Fibroblast of upper back skin (primary cell): ENCODE results near the gene ADAD2.
"Not testable (repeated sequence)": the region's sequence is repeated elsewhere in the genome, so short reads cannot be mapped to it uniquely, and the experiment has no call there.

Experiments
- DNase-seq: peaks from one replicate; pipeline ENCODE4 v3.0.0-alpha.2; 2013

ADAD2 gene

GRCh38 chr16:84196727-84197394 is 5.9 kb downstream of the ADAD2 start:
- DNase-seq: no peak

DNA sequence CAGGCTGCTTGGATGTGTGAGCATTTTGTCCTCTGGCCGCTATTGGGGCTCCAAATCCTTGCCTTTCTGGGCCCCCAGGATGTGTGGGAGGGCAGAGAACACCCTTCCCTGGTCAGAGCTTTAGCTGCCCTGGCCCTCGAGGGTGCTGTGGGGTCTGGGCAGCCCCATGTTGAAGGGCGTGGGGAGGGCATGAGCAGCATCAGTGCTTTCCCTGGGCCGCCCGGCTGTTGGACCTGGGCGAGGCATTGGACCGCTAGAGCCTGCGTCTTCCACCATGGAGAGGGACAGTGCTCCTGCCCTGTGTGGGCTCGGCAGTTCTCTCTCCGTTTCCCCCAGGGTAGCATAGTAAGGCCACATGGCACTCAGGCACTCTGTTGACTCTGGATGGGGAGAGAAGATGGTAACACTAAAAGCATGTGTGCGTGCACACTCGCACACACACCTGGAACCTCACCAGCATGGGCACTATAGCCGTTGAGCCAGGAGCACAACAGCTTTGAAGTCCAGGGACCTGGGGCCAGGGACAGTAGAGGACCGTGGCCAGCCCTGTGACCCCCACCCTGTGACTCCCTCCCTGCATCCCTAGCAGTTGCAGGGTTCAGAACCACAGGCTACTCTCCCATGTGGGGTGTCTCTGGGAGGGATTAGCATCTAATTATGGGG is 6.6 kb downstream of the ADAD2 start:
- DNase-seq: no peak

DNA sequence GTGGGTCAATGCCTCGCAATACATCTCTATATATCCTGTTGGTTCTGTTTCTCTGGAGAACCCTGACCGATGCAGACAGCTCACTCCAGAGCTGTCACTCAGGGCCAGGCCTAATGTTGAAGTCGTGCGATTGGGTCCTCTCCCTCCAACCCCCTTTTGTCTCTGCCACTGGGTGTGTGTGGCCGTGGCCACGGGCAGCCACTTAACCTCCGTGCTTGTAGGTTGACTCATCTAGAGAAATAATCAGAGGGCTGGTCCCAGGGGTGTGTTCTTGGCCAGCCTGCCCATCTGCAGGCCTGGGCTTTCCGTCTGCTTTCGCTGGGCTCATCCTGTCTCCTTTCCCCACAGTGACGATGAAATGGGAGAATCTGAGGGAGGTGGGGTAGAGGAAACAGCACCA is 7.4 kb downstream of the ADAD2 start:
- DNase-seq: peak; percentile 59

DNA sequence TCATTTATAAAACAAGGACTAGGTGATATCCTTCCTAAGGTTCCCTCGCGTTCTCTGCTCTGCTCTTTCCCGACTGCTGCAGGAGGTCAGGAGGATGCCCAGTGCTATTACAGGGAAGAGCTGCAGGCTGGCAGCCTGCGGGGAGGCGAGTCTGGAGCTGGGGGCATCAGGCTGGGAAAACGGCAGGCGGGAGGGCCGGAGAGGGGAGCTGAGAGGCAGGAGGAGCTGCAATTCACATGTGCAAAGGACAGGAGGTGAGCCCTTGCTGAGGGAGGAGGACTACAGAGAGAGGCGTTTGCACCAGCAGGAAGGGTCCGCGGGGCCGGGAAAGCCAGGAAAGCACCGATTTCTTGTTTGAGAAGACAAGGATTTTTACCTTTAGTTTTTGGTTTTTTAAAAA is 8.1 kb downstream of the ADAD2 start:
- no peak for DNase-seq

DNA sequence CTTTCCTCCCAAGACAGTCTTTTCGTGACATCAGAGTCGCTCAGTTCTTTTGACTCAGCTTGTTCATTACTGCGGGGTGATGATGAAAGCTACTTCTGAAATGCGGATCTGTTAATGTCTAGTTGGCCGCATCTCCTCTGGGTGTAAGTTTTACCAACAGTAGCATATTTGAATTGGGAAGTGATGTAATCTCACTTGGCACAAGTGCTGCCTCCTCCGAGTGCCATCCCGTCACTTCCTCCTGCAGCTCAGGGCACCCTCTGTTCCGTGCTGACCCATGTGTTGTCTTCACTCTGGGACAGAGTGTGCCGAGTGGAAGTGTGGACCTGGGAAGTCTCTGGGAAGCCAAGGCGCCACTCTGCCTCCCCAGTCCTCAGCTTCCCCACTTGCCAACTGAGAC is 8.9 kb downstream of the ADAD2 start:
- no peak for DNase-seq

- not testable (repeated sequence) for DNase-seq
These were observed 13.6 kb downstream of the ADAD2 start for GRCh38 chr16:84204551-84204950.

DNA sequence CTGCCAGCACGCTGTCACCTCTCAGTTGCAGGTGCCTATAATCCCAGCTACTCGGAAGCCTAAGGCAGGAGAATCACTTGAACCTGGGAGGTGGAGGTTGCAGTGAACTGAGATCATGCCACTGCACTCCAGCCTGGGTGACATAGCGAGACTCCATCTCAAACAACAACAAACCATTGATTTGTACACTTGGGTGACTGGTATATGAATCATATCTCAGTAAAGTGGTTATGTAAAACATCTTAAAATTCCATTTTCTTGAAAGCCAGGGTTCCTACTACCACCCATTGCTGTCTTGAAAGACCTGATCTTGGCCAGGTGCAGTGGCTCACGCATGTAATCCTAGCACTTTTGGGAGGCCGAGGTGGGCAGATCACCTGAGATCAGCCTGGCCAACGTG is 14.2 kb downstream of the ADAD2 start:
- not testable (repeated sequence) for DNase-seq

DNA sequence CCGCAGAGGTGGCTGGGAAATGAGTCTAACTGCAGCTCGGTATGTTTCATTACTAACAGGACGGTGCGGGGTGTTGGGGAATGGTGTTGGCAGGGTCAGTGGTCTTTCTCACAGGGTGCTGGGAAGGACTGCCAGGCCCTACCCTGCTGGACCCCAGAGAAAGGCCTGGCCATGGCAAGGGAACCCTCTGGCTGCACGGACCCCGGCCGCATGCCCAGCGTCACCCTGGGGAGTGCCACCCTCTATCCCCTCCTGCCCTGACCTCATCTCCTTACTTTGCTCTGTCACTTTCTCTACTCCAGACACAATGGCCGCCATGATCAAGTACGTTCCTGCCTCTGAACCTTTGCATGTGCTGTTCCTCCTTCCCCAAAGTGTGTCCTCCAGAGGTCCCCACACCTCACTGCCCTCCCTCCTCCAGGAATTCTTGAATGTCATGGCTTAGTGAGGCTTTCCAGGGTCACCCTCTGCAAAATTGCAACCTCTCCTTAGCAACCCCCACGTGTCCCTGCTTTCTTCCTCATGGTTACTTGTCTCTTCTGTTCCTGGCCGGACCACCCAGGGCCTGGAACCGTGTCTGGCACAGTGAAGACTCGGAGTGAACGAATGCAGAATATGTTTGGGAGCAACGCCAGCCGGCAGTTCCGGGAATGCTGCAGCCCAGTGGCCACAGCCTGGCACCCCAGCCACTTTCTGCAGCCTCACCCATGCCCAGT is 15.2 kb downstream of the ADAD2 start:
- DNase-seq: no peak

- no peak for DNase-seq
These were observed 16.3 kb downstream of the ADAD2 start for GRCh38 chr16:84207251-84207650.

GRCh38 chr16:84207879-84208278 is 16.9 kb downstream of the ADAD2 start:
- no peak for DNase-seq

DNA sequence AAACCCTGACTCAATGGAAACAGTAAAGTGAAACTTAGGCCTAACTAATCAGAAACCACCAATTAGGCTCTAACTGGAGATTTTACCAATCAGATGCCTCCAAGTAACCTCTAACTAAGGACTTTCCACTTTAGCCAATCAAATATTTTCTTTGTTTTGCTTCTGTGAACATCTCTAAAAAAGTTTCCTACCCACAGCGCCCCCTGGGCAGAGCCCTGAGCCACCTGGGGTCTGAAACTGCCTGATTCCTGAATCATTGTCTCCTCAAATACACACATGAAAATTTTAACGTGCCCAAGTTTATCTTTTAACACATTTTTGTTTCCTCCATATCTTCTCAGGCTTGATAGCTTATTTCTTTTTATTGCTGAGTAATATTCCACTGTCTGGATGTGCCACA is 19.0 kb downstream of the ADAD2 start:
- DNase-seq: no peak

DNA sequence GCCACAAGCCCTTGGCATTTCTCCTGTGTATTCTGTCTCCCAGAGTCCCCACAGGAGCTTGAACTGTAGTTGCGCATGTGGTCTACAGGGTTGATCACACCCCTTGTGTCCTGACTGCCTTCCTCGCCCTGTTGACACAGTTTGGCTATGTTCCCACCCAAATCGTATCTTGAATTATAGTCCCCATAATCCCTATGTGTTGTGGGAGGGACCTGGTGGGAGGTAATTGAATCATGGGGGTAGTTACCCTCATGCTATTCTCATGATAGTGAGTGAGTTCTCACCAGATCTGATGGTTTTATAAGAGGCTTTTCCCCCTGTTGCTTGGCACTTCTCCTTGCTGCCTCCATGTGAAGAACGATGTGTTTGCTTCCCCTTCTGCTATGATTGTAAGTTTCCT is 21.2 kb downstream of the ADAD2 start:
- no peak for DNase-seq

DNA sequence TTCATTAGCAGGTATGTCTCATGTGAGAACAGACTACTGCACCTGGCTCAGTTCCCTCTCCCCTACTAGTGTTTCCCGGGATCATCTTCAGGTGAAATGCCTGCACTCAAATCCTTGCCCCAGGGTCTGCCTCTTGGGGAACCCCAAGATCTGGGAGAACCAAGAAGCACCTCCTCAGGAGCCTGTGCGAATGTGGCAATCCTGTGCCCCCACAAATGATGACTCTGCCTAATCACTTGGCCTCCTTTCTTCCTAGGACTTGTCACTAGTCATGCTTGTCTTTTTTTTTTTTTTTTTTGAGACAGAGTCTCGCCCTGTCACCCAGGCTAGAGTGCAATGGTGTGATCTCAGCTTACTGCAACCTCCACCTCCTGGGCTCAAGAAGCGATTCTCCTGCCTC is 21.7 kb downstream of the ADAD2 start:
- DNase-seq: no peak

DNA sequence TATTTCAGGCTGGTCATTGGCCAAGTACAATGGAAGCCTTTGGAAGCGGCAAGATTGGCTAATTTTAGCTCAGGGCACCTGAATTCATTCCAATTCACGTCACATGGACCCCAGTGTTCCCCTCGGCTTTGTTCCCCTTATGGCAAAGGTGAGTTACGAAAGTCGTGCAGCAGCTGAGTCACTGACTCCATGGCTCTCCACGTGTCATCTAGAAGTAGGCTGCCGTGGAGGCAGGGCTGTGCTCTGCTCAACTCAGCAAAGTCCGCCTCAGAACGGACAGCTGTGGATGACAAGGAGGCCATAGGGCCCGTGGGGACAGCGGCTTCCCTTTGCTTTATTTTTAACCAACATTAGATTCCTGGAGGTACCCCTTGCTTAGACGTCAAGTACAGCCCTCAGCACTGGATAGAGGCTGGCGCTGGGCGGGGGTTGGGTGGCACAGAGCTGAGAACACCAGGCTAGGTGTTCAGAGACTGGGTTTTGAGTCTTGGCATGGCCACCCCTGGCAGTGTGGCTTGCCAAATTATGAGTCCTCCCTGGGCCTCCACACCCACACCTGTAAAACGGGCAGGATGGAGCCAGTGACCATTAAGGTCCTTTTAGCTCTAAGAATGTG is 23.6 kb downstream of the ADAD2 start:
- DNase-seq: no peak

DNA sequence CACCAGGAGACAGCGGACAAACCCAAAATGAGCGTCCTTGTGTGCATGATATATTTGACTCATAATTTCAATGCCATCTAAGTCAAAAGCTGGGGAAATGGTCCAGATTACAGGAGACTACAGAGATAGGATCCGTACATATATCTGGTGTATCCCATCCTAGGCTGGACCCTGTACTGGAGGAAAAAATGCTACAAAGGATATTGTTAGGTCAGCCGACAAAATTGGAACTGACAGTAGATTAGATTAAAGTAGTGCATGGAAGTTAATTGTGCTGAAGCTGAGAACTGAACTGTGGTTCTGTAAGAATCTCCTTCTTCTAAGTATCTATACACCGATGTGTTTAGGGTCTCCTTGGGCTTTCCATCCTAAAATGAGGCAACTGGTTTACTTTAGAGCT is 24.6 kb downstream of the ADAD2 start:
- no peak for DNase-seq

DNA sequence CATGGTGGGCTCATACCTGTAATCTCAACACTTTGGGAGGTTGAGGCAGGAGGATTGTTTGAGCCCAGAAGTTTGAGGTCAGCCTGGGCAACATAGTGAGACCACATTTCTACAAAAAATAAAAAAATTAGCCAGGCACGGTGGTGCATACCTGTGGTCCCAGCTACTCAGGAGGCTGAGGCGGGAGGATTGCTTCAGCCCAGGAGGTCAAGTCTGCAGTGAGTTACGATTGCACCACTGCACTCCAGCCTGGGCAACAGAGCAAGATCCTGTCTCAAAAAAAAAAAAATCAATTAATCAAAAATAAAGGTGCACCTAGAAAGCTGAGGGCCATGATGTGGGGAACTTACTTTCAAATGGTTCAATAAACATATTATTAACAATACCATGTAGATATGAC is 25.2 kb downstream of the ADAD2 start:
- not testable (repeated sequence) for DNase-seq

DNA sequence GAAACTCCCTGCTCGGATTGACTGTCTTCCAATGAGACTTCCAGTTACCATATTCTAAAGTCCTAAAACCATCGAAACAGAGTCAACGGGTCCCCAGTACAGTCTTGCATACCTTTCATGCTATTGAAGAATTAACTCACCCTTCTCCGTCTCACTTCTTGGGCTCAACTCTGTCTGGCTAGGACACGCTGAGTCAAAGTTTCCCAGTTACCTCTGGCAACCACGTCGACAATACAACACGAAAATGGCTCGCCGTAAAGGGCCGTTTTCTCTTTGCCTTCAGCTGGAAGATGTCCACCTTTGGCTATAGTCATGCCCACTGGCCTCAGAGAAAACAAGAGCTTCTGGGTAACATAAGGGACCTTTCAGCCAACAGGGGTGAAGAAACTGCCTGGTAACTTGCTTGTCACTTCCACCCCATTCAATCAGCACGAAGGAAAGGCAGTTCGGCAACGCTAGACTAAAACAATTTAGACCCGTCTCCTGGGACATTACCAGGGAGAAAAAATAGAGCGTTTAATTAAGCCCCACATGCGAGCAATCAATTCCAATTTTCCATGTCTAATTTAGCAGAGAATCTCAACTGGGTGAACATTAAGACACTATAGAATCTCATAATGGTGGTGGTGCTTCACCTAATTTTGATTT is 27.3 kb downstream of the ADAD2 start:
- no peak for DNase-seq

DNA sequence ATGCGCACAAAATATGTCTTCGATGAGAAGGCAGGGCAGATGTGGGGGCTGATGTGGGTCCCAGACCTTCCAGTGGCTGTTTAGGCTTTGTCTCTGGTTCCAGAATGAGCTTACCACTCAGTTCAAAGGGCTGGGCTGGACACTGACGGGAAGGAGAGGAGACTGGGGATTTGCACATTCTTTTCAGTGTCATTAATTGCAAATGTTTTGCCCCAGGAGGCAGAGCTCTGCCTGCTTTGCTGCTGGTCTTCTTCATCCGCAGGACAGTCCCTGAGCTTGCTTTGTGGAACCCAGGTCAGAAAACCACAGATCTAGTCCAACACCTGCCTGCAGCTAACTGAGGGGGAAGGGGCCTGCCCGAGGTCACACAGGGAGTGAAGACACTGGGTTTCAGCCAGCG is 28.0 kb downstream of the ADAD2 start:
- no peak for DNase-seq

DNA sequence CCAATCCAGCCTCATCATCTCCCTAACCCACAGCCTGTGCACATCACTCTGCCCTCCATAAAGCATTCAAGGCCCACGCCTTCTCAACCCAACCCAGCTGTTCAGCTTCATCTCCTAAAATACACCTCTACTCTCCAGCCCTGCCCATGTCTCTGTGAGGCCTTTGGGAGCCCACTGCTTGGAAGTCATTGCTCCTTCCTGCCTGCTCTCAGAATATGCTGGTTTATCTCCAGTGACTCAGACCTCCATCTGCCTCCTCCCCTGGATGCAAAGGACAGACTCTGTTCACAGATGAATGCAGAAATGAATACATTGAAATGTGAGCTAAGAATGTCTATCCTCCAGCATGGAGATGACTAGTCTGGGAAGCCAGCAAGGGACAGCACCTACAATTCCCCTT is 29.9 kb downstream of the ADAD2 start:
- peak; percentile 22 for DNase-seq

GRCh38 chr16:84223456-84223855 is 32.5 kb downstream of the ADAD2 start:
- no peak for DNase-seq

DNA sequence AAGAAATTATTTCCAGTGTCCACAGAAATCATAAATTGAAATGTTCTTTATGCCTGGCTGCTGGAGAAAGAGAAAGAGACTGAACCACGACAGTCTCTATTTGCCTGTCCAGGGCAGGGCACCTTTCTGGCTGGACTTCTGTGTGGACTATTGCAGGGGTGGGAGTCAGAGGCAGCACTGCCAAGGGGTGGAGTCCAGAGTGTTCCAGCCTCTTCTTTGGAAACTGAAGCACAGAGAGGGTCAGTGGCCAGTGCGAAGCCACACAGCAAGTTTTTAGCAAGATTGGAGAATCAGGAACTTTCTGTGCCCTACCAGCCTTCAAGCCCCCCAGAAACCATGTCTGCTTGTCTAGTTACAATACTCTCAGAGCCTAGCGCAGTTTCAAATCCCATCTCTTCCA is 33.6 kb downstream of the ADAD2 start:
- no peak for DNase-seq

DNA sequence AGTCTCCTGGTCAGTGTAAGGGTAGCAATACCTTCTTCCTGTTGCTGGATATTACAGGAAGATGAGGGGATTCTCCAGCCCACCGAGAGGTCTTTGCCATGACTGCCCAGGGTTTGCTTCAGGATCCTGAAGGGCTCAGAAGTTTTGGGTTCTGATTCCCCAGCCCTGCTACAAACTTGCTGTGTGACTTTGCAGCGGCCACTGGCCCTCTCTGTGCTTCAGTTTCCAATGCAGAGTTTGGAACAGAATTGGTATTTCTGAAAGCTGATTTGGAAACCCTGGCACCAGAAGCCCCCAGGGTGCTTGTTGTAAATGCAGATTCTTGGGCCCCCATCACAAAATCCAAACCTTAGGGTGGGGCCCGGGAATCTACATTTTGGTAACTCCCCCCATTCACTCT is 34.2 kb downstream of the ADAD2 start:
- no peak for DNase-seq

DNA sequence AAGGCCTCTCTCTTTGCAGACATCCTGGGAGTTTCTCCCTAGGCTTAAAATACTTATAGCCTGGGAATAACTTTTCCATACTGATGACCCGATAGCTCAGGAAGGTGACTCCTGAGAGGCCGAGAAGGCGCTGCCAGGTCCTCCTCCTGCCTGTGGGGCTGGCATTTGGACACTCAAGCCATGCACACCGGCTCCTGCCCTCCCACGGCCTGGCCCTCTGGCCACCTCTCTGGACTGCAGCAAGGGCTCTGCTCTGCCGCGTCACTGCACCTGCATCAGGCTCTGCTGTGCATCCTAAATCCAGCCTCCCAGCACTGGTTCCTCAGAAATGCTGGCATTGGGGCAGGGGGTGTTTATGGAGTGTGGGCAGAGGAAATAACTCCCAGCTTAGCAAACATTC is 34.6 kb downstream of the ADAD2 start:
- DNase-seq: no peak
